HG03045 (cell line): ENCODE results near the gene BRD1.

Experiments
- ATAC-seq: cut with Tn5 transposase; IDR thresholded peaks from one replicate; pipeline ENCODE4 v1.9.1; 2021; ENCODE audit warnings: mild to moderate bottlenecking, moderate library complexity; ENCODE audit not compliant: unreplicated experiment

BRD1 gene

GRCh38 chr22:49754696-49755630 is 72.7 kb downstream of the BRD1 start:
- ATAC-seq, result no peak

- ATAC-seq, result no peak
These were observed 73.5 kb downstream of the BRD1 start for GRCh38 chr22:49753961-49754695.

GRCh38 chr22:49753276-49753890 is 74.3 kb downstream of the BRD1 start:
- ATAC-seq, result no peak

- ATAC-seq, result no peak
These were observed 75.0 kb downstream of the BRD1 start for GRCh38 chr22:49752598-49753091.

GRCh38 chr22:49751966-49752597 is 75.6 kb downstream of the BRD1 start:
- no peak for ATAC-seq

- ATAC-seq, result no peak
These were observed 76.2 kb downstream of the BRD1 start for GRCh38 chr22:49751318-49751965.

GRCh38 chr22:49749885-49750510 is 77.7 kb downstream of the BRD1 start:
- no peak for ATAC-seq

GRCh38 chr22:49749227-49749626 is 78.4 kb downstream of the BRD1 start:
- ATAC-seq, result no peak

- ATAC-seq, result no peak
These were observed 79.2 kb downstream of the BRD1 start for GRCh38 chr22:49748514-49748913.

GRCh38 chr22:49747716-49748115 is 80.0 kb downstream of the BRD1 start:
- no peak for ATAC-seq

- no peak for ATAC-seq
These were observed 80.5 kb downstream of the BRD1 start for GRCh38 chr22:49747130-49747529.

GRCh38 chr22:49746065-49746464 is 81.6 kb downstream of the BRD1 start:
- ATAC-seq, result no peak

- no peak for ATAC-seq
These were observed 87.4 kb downstream of the BRD1 start for GRCh38 chr22:49740242-49740641.

GRCh38 chr22:49739138-49739537 is 88.5 kb downstream of the BRD1 start:
- no peak for ATAC-seq

- ATAC-seq, result no peak
These were observed 89.1 kb downstream of the BRD1 start for GRCh38 chr22:49738566-49738965.

- no peak for ATAC-seq
These were observed 89.7 kb downstream of the BRD1 start for GRCh38 chr22:49738006-49738405.

GRCh38 chr22:49737101-49737551 is 90.5 kb downstream of the BRD1 start:
- ATAC-seq, result no peak

- no peak for ATAC-seq
These were observed 91.1 kb downstream of the BRD1 start for GRCh38 chr22:49736538-49736937.

- ATAC-seq, result no peak
These were observed 91.7 kb downstream of the BRD1 start for GRCh38 chr22:49735901-49736421.
